IMR-90 (cell line): Measurements from ENCODE around the gene HOXC6.

Experiments used
- CTCF ChIP-seq: conservative IDR thresholded peaks from 2 replicates; pipeline ENCODE4 v1.5.1; 2012; ENCODE audit warnings: mild to moderate bottlenecking, low read depth, low read length, improper control_type of control experiment
- RAD21 ChIP-seq: IDR thresholded peaks from 2 replicates; pipeline ENCODE4 v1.6.1; 2012; ENCODE audit warnings: low read length, improper control_type of control experiment
- RFX5 ChIP-seq: IDR thresholded peaks from 2 replicates; pipeline ENCODE4 v1.8.0; 2012; ENCODE audit warnings: low read depth, mild to moderate bottlenecking, low read length, moderate library complexity
- USF2 ChIP-seq: fragments of 150-350 bp; IDR thresholded peaks from 2 replicates; pipeline ENCODE4 v1.6.1; 2017; ENCODE audit warnings: mild to moderate bottlenecking, antibody characterized with exemption, low read length, low read depth

GRCh38 chr12:54024581-54025305, 3.5 kb upstream of the HOXC6 start:
- TF ChIP-seq CTCF: no peak
- no peak for TF ChIP-seq RFX5
- no peak for TF ChIP-seq RAD21
- TF ChIP-seq USF2: no peak
